HT-29 (cell line): ENCODE data around the gene PSMB7. TPM values are rescaled to one million over a fixed set of nuclear protein-coding genes. Genes with fewer than 3 reads are reported as not detected.

ENCODE experiments used
- DNase-seq: peaks from one replicate; pipeline ENCODE4 v3.0.0-alpha.2; 2015; ENCODE audit warnings: low spot score
- total RNA-seq: library from RNA; depleted of rRNA; stranded (reverse); fragments of >200 nt; shearing (Covaris generic); gene quantifications from 2 replicates; pipeline ENCODE4 v1.2.3, GENCODE V29; 2014

PSMB7 gene
- total RNA-seq, 1 experiment from 2014 or later: 197 TPM

- DNase-seq: no peak
Observed at GRCh38 chr9:124329206-124329792, 85.9 kb downstream of the PSMB7 start.

DNA sequence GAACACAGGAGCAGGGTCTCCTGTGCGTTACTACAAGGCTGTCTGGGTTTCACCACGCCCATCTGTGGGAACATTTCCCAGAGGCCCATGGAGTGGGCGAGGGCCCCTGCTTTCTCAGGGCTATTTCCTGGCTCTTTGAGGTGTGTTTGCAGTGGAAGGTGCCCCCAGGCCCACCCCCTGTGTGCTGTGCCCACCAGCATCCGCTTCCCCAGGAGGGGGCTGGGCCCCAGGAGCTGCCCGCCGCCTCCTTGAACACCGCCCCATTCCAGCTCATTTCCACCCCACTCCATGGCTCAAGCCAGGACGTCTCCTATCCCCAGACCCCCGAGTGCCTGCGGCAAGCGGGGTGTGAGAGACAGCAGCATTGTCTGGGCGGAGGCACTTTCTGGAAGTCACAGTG lies 87.0 kb downstream of the PSMB7 start:
- no peak for DNase-seq

DNA sequence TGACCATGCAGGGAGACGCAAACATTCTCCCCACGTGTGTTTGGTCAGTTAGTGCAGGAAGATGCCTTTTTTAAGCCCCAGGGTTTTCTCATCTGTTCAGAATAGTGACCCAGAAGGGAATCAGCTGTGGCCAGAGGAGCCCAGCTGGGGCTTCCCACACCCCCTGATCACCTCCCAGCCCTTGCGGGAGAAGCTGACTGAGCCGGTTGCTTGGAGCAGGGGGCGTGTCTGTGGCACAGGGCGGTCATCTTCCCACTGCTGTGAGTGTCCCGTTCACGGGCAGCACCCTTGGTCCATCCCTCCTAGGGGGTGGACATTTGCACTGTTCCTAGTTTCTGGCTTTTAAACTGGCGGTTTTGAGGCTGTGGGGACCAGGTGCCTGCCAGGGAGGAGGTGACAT lies 87.8 kb downstream of the PSMB7 start:
- no peak for DNase-seq

DNA sequence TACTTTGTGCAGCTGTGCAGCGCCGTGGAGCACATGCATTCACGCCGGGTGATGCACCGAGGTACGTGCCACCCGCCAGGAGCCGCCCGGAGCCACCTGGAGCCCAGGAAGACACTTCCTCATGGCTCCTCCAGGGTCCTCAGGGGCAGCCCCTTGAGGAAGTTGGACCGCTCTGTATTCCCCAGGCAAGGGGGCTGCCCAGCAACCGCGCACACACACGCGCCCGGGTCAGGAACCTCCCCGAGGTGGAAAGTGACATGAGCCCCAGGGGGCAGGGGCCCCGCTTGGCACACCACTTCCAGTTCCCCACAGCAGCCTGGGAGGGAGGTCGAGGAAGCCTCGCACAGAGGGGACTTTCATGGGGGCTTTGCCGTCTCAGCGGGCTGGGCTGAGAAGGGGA lies 88.9 kb downstream of the PSMB7 start:
- DNase-seq: no peak

GRCh38 chr9:124325816-124326215 lies 89.4 kb downstream of the PSMB7 start:
- no peak for DNase-seq

- DNase-seq: no peak
Observed at GRCh38 chr9:124323904-124324303, 91.3 kb downstream of the PSMB7 start.

GRCh38 chr9:124322618-124323432 lies 92.4 kb downstream of the PSMB7 start:
- no peak for DNase-seq

DNA sequence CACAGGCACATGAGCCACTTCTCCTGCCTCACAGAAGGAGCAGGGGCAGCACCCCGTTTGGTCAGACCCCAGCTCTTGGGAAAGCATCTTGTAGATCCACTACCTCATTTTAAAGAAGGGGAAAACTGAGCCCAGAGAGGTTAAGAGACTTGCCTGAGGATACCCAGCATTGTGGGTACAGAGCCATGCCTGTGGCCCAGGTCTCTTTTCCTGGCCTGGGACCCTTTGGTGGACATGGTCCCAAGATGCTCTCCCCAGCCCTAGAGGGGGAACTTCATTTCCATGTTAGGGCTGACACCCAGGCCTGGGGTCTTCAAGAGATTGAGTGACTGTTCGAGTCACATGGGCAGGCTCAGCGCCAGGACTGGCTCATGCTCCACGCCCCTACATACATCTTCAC lies 93.3 kb downstream of the PSMB7 start:
- DNase-seq: no peak

GRCh38 chr9:124321416-124321815 lies 93.8 kb downstream of the PSMB7 start:
- DNase-seq: no peak

- DNase-seq: peak; percentile 73
Observed at GRCh38 chr9:124320062-124320973, 94.9 kb downstream of the PSMB7 start.

- no peak for DNase-seq
Observed at GRCh38 chr9:124315882-124316281, 99.4 kb downstream of the PSMB7 start.

- no peak for DNase-seq
Observed at GRCh38 chr9:124313940-124314339, 101.3 kb downstream of the PSMB7 start.

GRCh38 chr9:124312290-124313265 lies 102.7 kb downstream of the PSMB7 start:
- no peak for DNase-seq

DNA sequence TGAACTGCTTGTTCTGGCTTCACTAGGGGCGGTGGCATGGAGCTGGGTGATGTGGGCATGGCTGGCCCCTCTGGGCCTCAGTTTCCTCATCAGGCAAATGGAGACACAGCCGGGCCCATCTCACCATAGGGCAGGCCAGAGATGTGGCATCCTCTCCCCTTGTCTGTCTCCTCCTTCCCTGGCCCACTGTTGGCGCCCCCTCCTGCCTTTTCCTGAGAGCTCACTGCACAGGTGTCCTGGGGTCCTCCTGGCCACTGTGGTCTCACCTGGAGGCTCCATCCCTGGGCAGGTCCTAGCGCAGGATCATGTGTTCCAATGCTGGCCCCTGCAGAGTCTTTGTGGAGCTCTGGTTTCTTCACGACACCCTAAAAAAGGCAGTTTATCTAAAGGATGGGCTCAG lies 104.0 kb downstream of the PSMB7 start:
- no peak for DNase-seq

- DNase-seq: peak; percentile 55
Observed at GRCh38 chr9:124309667-124310084, 105.6 kb downstream of the PSMB7 start.

DNA sequence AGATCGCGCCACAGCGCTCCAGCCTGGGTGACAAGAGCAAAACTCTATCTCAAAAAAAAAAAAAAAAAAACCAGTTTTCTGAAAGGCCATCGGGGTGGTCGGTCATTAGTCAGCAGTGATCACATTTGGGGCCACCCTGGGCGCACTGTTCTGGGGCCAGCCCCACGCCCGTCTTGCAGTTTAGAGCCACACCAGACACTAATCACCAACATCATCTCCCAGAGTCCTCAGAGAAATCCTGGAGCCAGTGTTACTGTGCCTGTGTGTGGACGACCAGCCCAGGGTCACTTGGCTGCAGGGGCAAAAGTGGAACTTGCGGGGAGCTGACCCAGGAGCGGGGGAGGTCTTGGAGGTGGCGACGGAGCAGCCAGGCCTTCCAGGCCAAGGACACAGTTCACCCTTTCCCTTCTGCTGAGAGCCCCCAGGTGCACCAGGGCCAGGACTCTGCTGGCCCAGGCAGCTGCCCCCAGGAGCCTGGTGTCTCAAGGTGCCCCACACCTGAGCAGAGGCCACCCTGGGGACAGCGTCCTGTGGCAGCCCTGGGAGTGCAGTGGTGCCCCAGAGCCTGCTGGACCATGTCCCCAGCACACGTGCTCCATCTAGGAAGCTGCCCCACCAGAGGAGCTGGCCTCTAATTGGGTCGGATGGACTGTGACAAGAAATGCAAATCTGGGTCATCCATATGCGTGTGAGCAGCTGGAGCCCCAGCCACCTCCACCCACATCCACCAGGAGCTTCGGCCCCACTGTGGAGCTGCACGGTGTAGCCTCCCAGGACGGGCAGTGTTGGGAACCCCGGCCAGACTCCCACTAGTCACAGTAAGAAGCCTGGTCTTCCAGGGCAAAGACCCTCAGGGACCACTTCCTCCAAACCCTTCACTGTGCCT lies 106.4 kb downstream of the PSMB7 start:
- DNase-seq: no peak

DNA sequence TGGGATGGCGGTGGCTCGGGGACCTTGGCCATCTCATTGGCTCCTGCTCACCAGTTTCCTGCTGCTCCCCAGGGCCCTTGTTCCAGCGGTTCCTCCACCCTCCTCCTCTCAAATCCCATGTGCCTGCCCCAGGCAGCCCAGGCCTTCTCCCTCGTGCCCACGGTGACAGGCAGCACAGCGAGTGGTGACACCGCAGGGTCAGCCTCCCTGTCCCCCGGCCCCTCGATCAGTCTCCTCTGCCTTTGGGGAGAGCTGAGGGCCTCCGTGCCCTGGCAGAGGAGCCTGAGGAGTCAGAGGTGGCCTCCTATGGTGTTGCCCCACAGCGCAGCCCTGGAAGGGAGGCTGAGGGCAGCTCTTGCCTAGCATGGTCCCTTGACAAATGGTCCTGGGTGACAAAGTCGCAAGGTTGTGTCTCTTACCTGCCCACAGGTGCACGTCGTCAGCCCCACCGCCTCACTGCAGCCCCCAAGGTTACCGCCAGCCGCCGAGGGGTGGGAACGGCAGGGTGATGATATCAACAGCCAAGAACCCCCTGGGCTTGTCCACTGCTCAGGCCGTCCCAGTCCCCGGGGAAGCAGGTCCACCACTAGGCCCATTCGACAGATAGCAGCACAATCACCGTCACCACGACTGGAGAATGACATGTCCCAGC lies 107.7 kb downstream of the PSMB7 start:
- no peak for DNase-seq

- no peak for DNase-seq
Observed at GRCh38 chr9:124306098-124306735, 109.0 kb downstream of the PSMB7 start.

- no peak for DNase-seq
Observed at GRCh38 chr9:124304285-124304684, 111.0 kb downstream of the PSMB7 start.
